Measurements from ENCODE around the gene CFAP410.
A peak's percentile ranks its signal among the peaks of the same experiment; 100 is the strongest.
"Not testable (repeated sequence)": the region's sequence is repeated elsewhere in the genome, so short reads cannot be mapped to it uniquely, and the experiment has no call there.

The CFAP410 gene

DNA sequence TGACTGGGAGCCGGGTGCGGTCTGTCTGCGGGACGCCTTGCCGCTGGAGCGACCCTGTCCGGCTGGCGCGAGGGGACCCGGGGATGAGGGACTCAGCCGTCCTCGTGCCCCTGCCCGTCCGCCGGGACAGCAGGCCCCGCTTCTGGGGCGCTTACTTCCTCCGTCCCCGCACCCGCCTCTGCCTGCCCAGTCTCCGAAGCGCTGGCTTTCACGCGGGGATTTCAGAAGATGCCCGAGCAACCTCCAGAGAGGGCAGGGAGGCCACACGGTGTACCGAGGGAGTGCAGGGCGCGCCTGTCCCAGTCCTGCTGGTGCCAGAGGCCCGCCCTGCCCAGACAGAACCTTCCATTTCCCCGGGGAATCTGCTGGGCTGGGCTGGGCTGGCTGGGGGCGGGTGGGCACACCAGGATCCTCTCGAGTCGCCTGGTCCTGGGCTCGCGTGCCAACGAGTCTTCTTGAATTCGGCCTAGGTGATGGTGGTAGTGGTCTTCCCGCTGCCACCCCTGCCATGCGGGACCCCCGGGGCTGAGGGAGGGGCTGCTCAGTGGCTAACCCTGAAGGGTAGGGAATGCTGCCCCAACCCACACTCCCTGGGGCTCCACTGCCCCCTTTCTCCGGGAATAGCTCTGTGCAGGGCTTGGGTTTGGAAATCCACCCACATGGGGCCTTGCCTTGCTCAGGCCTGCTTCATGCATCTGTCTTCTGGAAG lies 11.7 kb upstream of the CFAP410 start:
- DNase-seq (ENCODE audit: low spot score): no peak

DNA sequence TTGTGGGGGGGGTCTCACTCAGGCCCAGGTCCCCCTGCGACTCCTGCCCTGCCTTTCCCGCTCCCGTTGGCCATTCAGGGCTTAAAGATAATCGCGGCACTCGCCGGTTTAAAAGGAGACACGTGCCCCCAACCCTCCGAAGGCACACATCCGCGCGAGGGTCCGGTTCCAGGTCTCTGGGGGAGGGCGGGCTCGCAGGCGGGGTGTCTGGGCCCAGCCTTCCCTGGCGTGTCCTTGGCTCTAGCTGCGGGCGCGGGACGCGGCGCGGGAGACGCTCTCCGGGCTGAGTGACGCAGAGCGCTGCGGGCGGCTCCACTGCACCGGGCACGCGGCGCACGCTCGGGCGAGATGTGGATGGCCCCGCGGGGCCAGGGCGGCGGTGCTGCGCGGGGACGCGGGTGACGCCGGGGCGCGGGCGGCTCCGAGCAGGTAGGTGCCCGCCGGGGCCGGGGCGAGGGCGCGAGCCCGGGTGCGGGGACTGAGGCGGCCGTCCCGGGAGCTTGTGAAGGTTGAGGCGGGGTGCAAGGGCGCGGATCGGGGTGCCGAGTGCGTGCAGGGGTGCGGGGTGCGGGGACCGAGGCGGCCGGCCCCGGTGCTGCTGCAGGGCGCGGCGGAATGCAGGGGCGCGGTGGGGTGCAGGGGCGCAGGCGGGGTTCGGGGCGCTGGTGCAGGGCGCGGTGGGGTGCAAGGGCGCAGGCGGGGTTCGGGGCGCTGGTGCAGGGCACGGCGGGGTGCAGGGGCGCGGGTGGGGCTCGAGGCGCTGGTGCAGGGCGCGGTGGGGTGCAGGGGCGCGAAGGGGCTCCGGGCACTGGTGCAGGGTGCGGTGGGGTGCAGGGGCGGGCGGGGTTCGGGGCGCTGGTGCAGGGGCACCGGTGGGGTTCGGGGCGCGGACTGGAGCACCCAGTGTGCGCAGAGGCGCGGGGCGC lies 10.9 kb upstream of the CFAP410 start:
- DNase-seq (ENCODE audit: low spot score): no peak

DNA sequence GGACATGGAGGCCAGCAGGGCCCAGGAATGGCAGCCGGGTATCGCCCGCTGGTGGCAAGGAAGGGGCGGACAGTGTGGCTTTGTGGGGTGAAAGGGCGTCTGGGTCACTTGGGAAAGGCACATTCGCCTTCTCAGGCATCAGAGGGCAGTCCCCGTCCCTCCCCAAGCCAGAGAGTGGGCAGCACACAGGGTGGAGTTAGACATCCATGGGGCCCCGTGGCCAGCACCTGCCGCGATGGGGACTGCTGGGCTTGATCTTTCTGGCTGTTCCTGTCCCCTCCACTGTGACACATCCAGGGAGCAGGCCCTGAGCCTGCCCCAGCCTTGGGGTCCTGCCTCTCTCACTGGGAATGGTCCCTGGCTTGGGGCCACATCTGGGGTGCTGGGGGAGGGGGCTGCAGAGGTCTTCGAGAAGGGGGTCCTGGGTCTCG lies 10.2 kb upstream of the CFAP410 start:
- no peak for DNase-seq (ENCODE audit: low spot score)

DNA sequence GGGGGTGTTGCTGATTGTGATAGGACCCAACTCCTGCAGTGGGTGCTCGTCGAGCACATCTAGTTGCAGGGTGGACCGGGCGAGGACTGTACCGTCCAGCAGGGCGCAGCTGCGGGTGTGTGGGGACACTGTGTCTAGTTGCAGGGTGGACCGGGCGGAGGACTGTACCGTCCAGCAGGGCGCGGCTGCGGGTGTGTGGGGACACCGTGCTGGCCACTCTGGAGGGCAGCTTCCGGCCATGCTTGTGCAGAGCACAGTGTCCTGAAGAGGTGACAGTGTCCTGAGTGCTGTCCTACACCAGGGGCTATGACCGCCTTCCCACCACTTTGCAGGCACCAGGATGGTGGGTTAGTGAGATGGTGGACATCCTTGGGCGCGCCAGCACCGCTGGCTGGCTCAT lies 9.7 kb upstream of the CFAP410 start:
- DNase-seq (ENCODE audit: low spot score): no peak

DNA sequence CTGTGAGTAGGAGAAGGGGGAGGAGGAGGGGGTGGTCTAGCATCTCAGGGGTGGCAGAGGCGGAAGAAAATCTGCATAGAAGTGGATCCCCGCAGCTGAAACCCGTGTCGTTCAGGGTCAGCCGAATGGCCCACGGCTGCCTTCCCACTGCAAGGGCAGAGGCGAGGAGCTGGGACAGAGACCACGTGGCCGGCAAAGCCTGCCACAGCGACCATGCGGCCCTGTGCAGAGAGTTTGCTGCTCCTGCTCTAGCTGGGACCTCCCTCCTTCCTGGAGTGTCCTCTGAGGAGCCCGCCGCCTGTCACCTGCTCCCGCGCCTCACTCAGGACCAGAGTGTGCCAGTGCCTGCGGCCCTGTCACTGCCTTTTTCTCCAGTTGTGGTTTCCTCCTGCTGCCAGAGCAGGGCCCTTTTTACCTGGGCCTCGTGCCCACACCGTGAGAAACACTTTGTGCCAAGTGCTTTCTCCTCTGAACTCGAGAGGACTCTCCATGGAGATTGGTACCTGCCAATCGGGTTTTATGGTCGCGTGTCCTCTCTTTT lies 8.8 kb upstream of the CFAP410 start:
- DNase-seq (ENCODE audit: low spot score): no peak

DNA sequence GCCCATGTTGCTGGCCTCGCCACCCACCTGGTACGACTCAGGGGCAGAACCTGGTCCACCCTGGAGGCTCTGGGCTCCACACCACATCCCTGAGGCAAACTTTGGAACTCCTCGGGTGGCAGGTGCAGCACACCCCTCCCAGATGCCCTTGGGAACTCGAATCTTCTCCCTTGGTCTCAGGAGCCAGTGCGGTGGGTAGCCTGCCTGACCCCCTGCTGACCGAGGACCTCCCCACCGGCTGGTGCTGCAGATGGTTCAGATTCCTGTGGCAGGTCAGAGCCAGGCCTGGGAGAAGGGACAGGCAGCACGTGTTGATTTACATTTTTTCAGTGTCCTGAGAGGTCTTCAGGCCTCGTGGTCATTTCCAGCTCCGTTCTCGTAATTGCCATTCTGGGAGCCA lies 6.3 kb upstream of the CFAP410 start:
- DNase-seq (ENCODE audit: low spot score): no peak

DNA sequence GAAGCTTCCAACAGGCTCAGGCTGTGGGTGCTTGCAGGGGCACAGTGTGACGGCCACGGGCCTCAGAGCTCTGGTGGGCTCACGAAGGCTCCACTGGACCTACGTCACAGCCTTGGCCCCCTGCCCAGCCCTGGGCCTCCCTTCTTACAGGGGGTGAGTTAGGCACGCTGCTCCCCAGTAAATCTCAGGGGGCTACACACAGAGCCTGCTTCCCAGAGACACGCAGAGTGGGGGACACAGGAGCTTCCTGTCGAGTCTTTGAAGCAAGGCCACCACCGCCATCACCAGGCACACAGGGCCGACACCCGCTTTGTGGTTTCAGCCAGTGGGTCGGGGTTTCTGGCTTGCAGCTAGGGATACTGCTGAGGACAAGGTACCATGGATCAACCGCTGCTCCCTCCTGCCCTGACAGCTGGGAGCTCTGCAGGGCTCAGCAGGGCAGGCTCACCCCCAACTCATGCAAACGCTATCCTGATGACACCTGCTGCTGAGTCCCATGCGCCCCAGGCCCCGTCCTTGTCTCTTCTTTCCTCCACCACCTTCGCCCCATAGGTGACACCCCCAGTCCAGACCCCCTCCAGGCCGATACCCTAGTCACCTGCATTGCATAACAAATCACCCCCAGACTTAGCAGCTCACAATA lies 5.5 kb upstream of the CFAP410 start:
- DNase-seq (ENCODE audit: low spot score): no peak

DNA sequence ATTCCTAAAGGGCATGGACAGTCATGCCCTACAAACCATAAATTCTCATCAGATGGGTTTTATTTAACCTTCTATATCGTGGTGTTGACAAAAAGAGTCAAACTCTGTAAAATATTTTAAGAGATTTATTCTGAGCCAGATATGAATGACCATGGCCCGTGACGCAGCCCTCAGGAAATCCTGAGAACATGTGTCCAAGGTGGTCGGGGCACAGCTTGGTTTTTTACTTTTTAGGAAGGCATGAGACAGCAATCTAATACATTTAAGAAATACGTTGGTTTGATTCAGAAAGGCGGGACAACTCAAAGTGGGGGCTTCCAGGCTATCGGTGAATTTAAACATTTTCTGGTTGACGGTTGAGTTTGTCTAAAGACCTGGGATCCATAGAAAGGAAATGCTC lies 3.8 kb upstream of the CFAP410 start:
- not testable (repeated sequence) for DNase-seq (ENCODE audit: low spot score)

DNA sequence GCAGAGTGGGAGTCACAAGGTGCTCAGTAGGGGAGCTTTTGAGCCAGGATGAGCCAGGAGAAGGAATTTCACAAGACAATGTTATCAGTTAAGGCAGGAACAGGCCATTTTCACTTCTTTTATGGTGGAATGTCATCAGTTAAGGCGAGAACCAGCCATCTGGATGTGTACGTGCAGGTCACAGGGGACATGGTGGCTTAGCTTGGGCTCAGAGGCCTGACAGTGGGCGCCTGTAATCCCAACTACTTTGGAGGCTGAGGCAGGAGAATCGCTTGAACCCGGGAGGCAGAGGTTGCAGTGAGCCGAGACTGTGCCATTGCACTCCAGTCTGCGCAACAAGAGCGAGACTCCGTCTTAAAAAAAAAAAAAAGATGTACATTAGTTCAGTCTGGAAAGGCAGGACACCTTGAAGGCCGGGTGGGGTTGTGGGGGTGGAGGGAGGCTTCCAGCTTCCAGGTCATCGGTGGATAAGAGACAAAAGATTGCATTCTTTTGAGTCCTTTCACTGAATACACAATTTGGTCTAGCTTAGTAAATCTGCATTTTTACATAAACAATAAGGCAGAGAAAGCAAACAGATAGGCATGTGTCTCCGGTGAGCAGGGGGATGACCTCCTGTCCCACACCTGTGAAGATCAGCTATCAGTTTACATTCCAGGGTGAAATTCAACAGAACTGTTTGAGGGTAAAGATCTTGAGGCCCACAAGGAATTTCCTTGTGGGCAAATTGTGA lies 2.7 kb upstream of the CFAP410 start:
- DNase-seq (ENCODE audit: low spot score): not testable (repeated sequence)

DNA sequence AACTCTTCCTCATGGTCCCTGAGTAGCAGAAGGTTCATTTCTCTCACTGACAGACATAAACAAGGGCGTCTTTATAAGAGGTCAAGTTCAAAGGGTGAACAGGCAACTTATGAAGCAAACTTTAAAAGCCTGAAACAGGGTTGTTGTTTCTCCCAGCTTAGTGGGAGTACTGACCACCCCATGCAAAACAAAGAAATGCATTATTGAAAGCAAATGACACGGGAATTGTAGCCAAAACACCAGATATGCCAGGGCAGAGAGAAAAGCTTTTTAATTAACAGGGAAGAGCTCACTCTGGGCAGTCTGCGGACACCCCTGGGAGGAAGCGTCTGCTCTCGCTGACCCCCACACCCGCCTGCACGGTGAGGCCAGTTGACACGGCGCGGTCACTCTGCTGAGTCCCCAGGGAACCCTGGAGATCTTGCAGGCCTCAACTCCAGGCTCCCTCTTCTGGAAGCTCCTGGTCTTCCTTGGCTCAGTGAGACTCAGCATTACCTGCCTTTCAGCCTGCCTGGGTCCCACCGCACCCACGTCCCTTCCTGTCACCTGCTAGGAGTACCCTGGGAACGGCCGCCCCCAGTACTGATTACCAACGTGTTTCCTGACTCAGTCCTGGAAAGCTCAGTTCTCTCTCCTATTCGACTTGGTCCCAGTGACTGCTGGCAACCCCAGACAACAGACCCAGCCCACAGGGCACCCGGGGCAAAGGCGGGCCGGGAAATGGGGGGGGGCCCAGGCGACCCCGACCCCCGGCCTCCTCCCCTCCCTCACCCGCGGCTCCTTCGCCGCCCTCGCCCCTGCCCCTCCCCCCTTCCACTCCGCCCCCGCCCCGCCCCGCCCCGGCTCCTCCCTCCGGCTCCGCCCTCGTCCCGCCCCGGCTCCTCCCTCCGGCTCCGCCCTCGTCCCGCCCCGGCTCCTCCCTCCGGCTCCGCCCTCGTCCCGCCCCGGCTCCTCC lies 972 bp downstream of the CFAP410 start:
- DNase-seq (ENCODE audit: low spot score): peak; percentile 79

DNA sequence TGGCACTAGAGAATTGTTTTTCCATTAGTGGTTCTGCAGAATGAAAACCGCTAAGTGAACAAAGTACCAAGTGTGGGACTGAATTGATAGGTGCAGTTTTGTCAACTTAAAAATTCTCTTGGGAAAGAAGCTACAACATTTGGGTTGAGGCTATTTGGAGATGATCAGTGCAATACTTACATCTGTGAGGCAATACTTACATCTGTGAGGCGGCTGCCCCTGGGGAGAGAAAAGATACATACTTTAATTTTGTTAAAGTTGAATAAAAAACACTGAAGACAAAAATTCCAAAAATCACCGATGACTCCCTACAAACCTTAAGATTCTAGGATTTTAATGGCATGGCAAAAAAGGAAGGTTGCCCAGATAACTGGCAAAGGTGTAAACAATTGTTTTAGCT lies 1.7 kb downstream of the CFAP410 start:
- no peak for DNase-seq (ENCODE audit: low spot score)

DNA sequence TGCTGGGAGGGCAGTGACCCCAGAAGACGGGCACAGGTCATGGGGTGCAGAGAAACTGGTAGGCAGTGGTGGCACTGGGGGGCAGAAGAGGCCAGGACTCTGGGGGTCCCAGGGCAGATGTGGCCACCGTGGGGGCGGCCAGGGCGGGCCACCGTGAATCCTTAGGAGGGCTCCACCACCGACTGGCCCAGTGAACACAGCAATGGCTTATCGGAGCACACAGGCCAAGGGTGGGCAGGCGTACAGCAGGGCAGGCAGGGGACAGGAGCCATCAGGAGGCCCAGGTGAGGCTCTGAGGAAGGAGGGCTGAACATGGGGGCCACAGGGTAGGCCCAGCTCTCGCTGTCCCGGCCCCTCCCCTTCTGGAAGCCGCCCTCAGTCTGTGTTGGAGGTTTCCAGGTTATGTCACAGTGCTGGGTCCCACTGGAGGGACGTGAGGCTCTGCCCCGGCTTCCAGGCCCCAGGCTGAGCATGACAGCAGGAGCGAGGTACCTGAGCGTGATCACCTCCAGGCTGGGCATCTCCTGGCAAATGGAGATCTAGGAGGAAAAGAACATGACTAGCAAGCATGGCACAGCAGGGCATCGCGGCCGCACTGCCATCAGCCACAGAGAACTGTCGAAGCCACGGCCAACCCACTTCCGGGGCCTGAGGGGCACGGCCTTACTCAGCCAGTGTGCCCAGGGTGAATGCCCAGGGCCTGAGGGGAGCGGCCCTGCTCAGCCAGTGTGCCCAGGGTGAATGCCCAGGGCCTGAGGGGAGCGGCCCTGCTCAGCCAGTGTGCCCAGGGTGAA lies 3.7 kb downstream of the CFAP410 start:
- no peak for DNase-seq (ENCODE audit: low spot score)

DNA sequence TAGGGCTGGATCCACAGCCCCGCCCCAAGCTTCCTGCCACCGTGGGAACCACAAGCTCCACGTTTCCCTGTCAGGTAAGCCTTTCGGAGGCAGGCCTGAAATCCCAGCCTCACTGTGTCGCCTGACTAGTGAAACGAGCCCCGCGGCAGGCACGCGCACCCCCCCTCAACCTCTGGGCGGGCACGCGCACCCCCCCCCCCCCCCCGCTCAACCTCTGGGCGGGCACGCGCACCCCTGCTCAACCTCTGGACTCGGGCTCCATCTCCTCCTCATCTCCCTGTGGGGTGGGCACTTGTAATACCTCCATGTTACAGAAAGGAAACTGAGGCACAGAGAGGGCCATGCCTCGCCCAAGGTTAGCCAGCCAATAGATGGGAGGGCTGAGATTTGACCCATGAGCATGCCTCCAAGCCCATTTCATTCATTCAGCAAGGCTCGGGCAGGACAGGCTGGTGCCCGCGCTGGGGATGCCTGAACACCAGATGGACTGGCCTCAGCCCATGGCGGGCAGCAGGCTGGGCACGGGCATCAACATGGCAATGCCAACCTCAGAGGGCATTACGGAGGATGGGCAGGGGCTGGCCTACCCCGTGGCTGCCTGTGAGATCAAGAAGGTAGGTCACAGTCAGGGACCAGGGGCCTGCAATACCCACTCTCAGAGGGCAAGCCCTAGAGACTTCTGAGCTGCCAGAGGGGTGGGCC lies 4.7 kb downstream of the CFAP410 start:
- no peak for DNase-seq (ENCODE audit: low spot score)

DNA sequence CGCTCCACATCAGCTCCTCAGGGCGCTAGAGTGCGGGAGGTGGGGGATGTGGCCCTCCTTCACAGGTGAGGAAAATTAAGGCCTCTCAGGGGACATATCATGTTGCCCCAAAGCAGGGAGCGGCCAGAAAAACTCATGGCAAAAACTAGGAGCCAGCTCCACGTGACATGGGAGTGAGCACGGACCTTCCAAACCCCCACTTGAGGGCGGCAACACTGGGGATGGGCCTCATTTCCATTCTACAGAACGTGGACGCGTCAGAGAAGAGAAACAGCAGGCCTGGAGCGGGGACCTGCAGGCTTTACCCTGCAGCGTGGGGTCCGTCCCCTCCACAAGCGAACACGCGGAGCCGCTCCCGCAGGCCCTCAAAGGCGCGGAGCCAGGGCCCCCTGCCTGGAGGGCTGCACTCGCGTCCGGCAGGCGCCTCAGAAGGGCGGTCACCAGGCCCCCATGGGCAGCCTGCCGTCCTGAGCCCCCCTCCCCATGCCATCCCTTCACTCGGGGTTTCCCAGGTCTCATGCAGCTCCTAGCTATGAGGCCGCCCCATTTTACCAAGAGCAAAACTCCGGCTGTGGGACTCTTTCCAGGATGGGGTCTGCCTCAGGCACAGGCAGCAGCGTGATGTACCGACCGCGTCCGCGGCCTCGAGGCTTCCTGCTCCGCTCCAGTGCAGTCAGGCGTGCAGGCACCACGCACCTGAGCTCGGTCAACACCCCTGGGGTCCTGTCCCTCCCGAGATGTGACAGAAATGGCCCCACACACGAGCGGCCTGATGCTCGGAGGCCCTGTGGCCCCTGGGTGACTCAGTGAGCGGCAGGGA lies 5.5 kb downstream of the CFAP410 start:
- no peak for DNase-seq (ENCODE audit: low spot score)

DNA sequence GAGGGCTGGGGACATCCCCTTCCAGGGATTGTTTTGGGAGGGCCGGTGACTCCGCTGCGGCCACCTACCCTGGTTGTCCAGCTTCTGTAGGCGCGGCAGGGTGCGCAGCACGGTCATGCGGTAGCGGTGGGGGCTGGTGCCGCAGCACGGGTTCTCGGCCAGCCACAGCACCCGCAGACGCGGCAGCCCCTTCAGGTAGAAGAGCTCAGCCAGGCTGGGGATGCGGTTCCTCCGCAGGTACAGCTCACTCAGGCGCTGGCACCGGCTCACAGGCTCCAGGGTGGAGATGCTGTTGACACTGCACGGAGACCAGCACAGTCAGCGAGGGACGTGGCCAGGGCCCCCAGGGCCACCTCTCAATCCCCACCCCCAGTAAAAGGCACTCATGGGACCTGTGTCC lies 6.2 kb downstream of the CFAP410 start:
- no peak for DNase-seq (ENCODE audit: low spot score)

DNA sequence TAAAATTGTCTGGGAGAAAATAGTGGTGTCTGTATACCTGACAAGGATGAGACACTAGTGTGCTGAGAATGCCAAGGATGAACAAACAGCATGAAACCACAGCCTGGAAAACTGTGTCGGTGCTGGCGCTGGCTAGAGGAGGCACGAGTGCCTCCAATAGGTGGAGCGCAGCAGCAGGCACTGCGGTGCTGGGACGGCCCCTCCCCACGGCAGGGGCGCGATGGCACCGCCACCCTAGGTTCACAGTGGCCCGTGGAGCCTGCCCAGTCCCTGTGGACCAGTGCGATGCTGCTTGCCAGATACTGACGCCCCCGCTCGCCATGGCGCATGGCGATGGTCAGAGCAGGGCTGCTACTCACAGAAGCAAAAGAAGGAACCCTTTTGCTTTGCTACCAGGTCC lies 6.8 kb downstream of the CFAP410 start:
- DNase-seq (ENCODE audit: low spot score): no peak

DNA sequence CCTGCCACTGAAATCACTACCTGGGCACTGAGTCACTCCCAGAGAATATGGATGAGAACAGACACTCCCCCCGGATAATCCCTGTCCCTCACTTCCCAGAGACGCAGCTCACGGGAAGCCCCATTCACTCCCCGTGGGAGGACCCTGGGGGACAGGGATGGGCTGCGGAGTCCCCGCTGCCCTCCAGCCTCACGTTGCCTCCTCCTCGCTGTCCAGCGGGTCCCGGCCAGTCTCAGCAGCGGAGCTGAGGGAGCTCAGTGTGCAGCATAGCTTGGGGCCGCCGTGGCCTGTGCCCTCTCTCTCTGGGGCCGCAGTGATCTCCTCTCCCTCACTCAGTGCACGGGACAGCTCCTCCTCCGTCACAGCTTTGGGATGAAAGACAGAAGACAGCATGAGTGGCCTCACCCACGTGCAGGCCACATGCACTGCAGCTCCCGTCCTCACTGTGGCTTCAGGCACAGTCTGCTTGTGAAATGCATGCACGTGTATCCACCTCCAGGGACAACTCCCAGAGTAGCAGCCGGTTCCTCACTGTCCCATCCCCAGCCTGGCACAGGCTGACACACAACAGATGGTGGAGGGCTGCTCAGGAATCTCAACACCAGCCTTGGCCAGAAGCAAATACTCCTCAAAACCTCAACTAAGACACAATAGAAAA lies 7.4 kb downstream of the CFAP410 start:
- DNase-seq (ENCODE audit: low spot score): no peak

DNA sequence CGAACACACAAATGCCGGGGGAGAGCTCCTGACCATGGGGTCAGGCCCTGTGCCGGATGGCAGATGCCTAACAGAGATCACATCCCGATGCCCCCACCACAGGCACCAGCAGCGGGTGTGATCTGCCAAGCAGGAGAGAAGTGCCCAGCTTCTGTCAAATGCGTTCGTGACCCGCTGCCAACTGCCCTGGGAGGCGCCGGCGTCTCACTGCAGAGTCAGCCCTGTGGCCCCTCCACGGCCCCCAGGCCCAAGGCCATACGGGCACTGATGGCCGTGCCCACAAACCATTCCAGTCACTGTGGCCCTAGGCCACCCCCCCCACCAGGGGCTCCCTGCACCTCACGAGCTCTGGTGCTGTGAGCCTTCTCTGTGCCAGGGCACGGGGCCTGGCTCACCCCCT lies 8.0 kb downstream of the CFAP410 start:
- no peak for DNase-seq (ENCODE audit: low spot score)
